MG63 (cell line): Measurements from ENCODE around the gene CACFD1. TPM values are rescaled to one million over a fixed set of nuclear protein-coding genes. Genes with fewer than 3 reads are reported as not detected.
"Not testable (repeated sequence)": the region's sequence is repeated elsewhere in the genome, so short reads cannot be mapped to it uniquely, and the experiment has no call there.

Source experiments
- DNase-seq: peaks from one replicate; pipeline ENCODE4 v3.0.0-alpha.2; 2020
- H3K27me3 ChIP-seq: fragments of 250-450 bp; sonication (Bioruptor Pico); 2 replicates; pipeline ENCODE4 v1.5.1; 2020; ENCODE audit warnings: mild to moderate bottlenecking, moderate library complexity
- H3K36me3 ChIP-seq: fragments of 250-450 bp; sonication (Bioruptor Pico); 2 replicates; pipeline ENCODE4 v1.5.1; 2020; ENCODE audit warnings: mild to moderate bottlenecking, moderate library complexity
- H3K4me3 ChIP-seq: fragments of 250-450 bp; sonication (Bioruptor Pico); 2 replicates; pipeline ENCODE4 v1.5.1; 2020; ENCODE audit warnings: mild to moderate bottlenecking, moderate library complexity
- H3K9me3 ChIP-seq: fragments of 250-450 bp; sonication (Bioruptor Pico); 2 replicates; pipeline ENCODE4 v1.5.1; 2020; ENCODE audit warnings: mild to moderate bottlenecking, moderate library complexity
- total RNA-seq: library from RNA; depleted of rRNA; stranded (reverse); fragments of >200 nt; shearing (Covaris generic); gene quantifications from 2 replicates; pipeline ENCODE4 v1.2.3, GENCODE V29; 2014; ENCODE audit warnings: low replicate concordance

CACFD1 gene
- total RNA-seq, 1 experiment from 2014 or later = 5.6 TPM

DNA sequence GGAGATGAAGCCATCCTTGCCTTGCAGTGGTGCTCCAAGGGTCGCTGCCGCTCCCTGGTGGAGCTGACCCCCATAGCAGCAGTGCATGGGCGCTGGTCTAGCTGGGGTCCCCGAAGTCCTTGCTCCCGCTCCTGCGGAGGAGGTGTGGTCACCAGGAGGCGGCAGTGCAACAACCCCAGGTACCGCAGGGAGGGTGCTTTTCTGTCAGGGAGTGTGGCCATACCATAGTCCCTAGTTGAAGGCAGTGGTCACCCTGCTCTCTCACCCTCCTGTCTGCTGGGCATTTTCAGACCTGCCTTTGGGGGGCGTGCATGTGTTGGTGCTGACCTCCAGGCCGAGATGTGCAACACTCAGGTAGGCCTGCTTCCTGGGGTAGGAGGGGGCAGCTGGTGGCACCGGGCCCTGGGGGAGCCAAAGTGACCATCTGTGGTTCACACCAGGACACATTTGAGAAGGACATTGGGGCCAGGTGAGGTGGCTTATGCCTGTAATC, 26.4 kb upstream of the CACFD1 start:
- Histone ChIP-seq H3K27me3 (no peaks in the 10 kb centered on the region), H3K9me3 (no peaks in the 10 kb centered on the region), H3K4me3 (no peak overlapping the region), H3K36me3 (no peaks in the 10 kb centered on the region)
- DNase-seq = no peak

DNA sequence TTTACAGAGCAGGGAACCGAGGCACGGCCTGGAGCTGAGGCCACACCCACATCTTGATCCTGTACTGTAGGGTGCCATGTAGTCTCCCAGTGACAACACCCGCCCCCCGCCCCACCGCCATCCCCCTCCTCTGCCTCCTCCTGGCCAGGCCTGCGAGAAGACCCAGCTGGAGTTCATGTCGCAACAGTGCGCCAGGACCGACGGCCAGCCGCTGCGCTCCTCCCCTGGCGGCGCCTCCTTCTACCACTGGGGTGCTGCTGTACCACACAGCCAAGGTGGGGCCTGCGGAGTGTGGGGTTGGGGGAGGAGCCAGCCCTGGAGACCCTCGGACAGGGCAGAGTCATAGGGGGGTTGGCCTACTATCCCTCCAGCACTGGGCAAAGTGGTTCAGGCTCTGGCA, 23.1 kb upstream of the CACFD1 start:
- H3K36me3 ChIP-seq = no peaks in the 10 kb centered on the region
- no peak overlapping the region for H3K4me3 ChIP-seq
- DNase-seq = no peak
- no peaks in the 10 kb centered on the region for H3K9me3 ChIP-seq
- no peaks in the 10 kb centered on the region for H3K27me3 ChIP-seq

DNA sequence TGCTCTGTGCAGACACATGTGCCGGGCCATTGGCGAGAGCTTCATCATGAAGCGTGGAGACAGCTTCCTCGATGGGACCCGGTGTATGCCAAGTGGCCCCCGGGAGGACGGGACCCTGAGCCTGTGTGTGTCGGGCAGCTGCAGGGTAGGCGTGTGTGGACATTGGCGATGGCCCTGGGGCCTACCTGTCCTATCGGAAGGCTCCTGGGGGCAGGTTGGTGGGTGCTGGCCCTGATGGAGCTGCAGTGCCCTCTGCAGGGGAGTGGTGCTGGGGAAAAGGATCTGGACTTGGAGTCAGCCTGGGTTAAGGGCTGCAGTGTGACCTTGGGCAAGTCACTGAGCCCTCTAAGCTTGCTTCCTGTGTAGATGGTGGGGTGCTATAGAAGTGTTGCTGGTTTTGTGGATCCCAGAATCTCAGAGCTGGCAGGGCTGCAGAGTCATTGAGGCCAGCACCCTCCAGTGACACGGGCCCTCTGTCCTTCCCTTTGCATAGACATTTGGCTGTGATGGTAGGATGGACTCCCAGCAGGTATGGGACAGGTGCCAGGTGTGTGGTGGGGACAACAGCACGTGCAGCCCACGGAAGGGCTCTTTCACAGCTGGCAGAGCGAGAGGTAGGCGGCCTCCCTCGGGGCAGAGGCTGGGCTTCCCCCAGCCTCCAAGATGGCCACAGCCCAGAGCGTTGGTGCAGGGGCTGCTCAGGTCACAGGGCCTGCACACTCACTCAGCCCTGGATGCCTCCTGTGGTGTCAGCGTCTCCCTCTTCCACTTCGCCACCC, 21.8 kb upstream of the CACFD1 start:
- H3K4me3 ChIP-seq = no peak overlapping the region
- no peaks in the 10 kb centered on the region for H3K9me3 ChIP-seq
- DNase-seq = no peak
- no peaks in the 10 kb centered on the region for H3K36me3 ChIP-seq
- no peaks in the 10 kb centered on the region for H3K27me3 ChIP-seq

DNA sequence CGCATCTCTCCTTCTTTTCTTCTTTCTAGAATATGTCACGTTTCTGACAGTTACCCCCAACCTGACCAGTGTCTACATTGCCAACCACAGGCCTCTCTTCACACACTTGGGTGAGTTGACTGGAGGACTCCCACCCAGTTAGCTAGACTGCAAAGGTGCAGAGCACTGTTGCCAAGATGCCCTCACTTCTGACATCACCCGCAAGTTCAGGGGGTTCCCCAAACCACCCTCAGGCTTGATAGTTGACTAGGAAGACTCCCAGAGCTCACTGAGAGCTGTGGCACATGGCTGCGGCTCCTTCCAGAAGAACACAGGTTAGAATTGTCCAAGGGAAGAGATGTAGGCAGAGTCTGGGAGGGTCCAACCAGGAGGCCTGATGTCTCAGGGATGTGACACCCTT, 20.4 kb upstream of the CACFD1 start:
- Histone ChIP-seq H3K36me3 (no peaks in the 10 kb centered on the region), H3K4me3 (no peak overlapping the region), H3K9me3 (no peaks in the 10 kb centered on the region), H3K27me3 (no peaks in the 10 kb centered on the region)
- no peak for DNase-seq

DNA sequence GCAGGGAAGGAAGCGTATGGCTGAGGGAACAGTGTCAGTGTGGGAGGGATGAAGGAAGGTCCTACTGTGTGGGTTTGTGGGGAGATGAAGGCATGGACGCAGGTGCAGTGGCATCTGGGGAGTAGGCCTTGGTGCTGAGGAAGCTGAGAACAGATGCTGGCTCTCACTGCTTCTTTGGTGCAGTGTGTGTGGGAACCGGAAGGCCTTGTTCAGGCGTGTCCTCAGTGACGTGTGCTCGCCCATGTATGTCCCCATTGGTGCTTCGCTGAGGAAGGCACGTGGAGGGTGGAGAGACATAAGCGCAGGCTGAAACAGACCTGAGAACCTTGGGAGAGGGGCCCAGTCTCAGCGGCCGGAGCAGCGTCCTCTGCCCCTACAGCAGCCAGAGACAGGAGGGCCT, 18.9 kb upstream of the CACFD1 start:
- no peaks in the 10 kb centered on the region for H3K27me3 ChIP-seq
- no peaks in the 10 kb centered on the region for H3K9me3 ChIP-seq
- H3K4me3 ChIP-seq = no peak overlapping the region
- DNase-seq = no peak
- no peaks in the 10 kb centered on the region for H3K36me3 ChIP-seq

DNA sequence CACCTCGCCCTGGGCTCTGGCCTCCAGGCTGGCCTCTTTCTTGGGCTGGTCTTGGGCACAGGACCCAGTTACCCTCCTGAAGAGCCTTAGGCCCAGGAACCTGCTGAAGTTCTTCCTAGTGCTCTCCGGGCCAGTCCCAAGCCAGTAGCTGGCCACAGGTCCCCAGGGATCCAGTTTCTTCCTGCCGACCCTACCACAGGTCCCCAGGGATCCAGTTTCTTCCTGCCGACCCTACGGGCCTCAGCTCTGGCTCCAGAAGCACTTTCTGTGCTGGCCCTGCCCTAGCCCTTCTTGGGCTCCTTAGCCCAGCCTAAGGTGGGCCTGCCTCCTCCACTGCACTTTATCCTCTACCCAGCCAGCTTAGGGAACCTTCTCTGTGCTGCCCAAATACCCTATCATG, 18.2 kb upstream of the CACFD1 start:
- Histone ChIP-seq H3K36me3 (no peaks in the 10 kb centered on the region), H3K4me3 (no peak overlapping the region), H3K27me3 (no peaks in the 10 kb centered on the region), H3K9me3 (no peaks in the 10 kb centered on the region)
- no peak for DNase-seq

DNA sequence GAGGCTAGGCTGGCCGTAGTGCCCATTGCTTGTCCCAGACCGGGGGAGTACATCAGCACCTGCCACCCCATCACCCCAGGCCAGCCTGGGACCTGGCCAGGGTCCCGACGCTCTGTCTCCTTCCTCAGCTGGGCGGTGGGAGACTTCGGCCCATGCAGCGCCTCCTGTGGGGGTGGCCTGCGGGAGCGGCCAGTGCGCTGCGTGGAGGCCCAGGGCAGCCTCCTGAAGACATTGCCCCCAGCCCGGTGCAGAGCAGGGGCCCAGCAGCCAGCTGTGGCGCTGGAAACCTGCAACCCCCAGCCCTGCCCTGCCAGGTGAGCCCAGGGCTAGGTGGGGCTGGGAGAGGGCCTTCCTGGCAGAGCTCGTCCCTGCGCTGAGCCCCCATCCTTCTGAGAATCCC, 16.5 kb upstream of the CACFD1 start:
- H3K36me3 ChIP-seq = no peaks in the 10 kb centered on the region
- no peak overlapping the region for H3K4me3 ChIP-seq
- no peaks in the 10 kb centered on the region for H3K27me3 ChIP-seq
- H3K9me3 ChIP-seq = no peaks in the 10 kb centered on the region
- DNase-seq = no peak

DNA sequence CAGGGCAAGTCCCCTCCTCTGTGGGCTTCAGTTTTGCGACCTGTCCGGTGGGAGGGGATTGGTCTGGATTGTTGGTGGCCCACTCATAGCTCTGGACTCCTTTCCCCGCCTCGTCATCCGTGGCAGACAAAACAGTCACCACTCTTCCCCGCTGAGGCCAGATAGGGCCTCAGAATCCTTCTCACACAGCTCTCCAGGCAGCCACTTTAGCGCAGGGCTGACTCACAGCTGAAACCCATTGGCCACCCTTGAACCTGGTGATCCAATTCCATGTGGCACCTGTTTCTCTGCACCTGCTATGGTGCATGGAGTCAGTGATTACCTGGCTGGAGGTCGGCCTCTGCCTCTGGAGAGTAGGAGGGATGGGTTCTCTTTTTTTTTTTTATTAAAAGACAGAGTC, 15.8 kb upstream of the CACFD1 start:
- no peak overlapping the region for H3K4me3 ChIP-seq
- no peaks in the 10 kb centered on the region for H3K36me3 ChIP-seq
- H3K9me3 ChIP-seq = no peaks in the 10 kb centered on the region
- H3K27me3 ChIP-seq = no peaks in the 10 kb centered on the region
- DNase-seq = no peak

DNA sequence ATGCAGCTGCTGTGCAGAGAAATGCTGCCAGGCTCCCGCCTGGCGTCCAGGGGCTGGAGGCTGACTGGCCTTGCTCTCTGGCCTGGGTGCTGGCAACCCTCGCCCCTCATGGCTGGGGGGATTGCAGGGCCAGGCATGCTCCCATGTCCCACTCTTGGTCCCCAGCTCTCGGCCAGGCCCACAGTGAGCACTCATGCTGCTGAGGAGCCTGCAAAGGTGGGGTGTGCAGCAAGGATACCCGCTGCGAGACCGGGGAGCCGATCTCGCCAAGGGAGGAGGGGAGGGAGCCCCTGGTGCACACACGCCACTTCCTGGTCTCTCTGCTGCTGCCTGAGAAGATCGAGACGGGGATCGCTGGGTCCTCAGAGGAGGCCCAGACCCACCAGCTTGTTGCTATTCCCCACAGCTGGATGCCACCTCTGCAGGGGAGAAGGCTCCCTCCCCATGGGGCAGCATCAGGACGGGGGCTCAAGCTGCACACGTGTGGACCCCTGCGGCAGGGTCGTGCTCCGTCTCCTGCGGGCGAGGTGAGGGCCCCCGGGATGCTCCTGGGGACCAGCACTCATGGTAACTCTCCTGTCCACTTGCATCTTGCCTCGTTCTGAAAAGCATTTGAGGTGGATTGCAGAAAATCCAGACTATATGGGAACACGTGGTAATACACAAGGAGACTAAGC, 14.3 kb upstream of the CACFD1 start:
- no peaks in the 10 kb centered on the region for H3K9me3 ChIP-seq
- no peaks in the 10 kb centered on the region for H3K36me3 ChIP-seq
- DNase-seq = no peak
- no peak overlapping the region for H3K4me3 ChIP-seq
- no peaks in the 10 kb centered on the region for H3K27me3 ChIP-seq

DNA sequence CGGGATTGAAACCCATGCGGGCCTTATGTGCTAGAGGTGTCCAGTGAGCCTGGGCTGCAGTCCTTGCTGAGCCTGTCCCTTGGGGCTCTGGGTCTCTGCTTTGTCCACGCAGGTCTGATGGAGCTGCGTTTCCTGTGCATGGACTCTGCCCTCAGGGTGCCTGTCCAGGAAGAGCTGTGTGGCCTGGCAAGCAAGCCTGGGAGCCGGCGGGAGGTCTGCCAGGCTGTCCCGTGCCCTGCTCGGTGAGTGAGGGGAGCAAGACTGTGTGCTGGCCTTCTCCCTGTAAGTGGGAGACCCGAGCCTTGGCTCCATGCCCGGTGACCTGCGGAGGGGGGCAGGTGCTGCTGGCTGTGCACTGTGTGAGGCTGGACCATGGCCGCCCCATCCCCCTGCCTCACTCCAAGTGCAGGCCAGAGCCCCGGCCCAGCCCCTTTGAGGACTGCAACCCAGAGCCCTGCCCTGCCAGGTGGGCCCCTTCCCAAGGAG, 11.2 kb upstream of the CACFD1 start:
- no peak for DNase-seq
- Histone ChIP-seq H3K36me3 (no peaks in the 10 kb centered on the region), H3K27me3 (no peaks in the 10 kb centered on the region), H3K4me3 (no peak overlapping the region), H3K9me3 (no peaks in the 10 kb centered on the region)

DNA sequence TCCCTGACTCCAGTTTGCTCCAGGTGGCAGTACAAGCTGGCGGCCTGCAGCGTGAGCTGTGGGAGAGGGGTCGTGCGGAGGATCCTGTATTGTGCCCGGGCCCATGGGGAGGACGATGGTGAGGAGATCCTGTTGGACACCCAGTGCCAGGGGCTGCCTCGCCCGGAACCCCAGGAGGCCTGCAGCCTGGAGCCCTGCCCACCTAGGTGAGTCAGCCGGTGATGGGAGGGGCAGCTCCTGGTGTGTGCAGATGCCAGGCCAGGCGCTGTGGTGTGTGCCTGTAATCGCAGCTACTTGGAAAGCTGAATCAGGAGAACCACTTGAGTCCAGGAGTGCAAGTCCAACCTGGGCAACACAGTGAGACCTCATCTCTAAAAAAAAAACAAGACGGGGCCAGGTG, 10.0 kb upstream of the CACFD1 start:
- peak; percentile 55 for DNase-seq
- Histone ChIP-seq H3K9me3 (no peaks in the 10 kb centered on the region), H3K4me3 (no peak overlapping the region), H3K36me3 (no peaks in the 10 kb centered on the region), H3K27me3 (no peaks in the 10 kb centered on the region)

DNA sequence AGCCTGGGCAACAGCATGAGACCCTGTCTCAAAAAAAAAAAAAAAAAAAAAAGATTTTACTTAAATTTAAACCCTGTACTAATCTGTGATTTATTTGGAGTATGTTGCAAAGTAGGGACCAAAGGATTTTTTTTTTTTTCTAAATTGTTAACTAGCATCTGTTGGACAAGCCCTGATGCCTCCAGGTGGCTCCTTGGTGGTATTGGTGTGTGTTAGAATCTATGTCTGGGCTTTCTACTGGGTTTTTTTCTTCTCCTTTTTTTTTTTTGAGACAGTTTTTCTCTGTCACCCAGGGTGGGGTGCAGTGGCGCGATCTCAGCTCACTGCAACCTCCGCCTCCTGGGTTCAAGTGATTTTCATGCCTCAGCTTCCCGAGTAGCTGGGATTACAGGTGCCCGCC, 7.9 kb upstream of the CACFD1 start:
- not testable (repeated sequence) for H3K9me3 ChIP-seq, H3K36me3 ChIP-seq, DNase-seq, H3K27me3 ChIP-seq, H3K4me3 ChIP-seq

DNA sequence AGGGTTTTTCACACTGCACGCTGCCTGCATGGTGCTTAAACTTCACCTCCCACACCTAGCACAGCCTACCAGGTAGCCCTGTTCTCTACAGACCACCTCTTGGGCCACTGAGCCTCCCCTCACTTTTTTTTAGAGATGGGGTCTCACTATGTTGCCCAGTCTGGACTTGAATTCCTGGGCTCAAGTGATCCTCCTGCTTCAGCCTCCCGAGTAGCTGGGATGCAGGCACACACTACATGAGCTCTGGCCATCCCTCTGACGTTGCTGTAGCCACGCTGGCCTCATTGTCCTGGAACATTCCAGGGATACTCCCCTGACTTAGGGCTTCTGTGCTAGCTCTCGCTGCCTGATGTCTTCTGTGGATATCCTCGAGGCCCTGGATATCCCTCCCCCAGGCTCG, 7.2 kb upstream of the CACFD1 start:
- no peak for DNase-seq
- Histone ChIP-seq H3K4me3 (no peak overlapping the region), H3K36me3 (no peaks in the 10 kb centered on the region), H3K9me3 (no peaks in the 10 kb centered on the region), H3K27me3 (no peaks in the 10 kb centered on the region)

DNA sequence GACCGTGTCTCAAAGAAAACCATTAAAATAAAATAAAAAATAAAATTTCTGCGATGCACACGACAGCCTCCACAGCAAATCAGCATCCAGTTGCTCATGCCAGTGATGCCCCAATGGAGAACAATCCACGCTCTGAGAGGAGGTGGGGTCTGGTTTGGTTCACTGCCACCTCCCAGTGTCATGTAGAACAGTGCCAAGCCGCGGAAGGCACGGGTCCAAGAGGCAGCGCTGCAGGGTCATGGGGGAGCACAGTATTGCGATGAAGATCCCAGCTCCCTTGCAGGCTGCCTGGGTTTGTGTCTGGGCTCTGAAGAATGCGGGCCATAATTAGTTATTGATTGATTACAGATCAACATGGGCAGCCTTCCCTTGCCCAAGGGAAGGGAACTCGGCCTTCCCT, 6.1 kb upstream of the CACFD1 start:
- no peak overlapping the region for H3K4me3 ChIP-seq
- H3K9me3 ChIP-seq = no peaks in the 10 kb centered on the region
- H3K36me3 ChIP-seq = no peaks in the 10 kb centered on the region
- DNase-seq = no peak
- H3K27me3 ChIP-seq = no peaks in the 10 kb centered on the region

DNA sequence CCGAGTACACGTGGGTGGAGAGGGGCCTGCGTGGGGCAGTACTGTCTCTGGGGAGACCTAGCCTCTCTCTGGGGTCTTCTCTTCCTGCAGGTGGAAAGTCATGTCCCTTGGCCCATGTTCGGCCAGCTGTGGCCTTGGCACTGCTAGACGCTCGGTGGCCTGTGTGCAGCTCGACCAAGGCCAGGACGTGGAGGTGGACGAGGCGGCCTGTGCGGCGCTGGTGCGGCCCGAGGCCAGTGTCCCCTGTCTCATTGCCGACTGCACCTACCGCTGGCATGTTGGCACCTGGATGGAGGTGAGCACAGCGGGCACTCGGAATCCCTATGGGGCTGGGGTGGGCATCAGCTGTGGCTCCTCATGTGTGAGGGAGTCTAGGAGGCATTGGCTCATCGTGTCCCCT, 5.5 kb upstream of the CACFD1 start:
- DNase-seq = no peak
- no peaks in the 10 kb centered on the region for H3K9me3 ChIP-seq
- no peaks in the 10 kb centered on the region for H3K27me3 ChIP-seq
- H3K4me3 ChIP-seq = no peak overlapping the region
- H3K36me3 ChIP-seq = no peaks in the 10 kb centered on the region

DNA sequence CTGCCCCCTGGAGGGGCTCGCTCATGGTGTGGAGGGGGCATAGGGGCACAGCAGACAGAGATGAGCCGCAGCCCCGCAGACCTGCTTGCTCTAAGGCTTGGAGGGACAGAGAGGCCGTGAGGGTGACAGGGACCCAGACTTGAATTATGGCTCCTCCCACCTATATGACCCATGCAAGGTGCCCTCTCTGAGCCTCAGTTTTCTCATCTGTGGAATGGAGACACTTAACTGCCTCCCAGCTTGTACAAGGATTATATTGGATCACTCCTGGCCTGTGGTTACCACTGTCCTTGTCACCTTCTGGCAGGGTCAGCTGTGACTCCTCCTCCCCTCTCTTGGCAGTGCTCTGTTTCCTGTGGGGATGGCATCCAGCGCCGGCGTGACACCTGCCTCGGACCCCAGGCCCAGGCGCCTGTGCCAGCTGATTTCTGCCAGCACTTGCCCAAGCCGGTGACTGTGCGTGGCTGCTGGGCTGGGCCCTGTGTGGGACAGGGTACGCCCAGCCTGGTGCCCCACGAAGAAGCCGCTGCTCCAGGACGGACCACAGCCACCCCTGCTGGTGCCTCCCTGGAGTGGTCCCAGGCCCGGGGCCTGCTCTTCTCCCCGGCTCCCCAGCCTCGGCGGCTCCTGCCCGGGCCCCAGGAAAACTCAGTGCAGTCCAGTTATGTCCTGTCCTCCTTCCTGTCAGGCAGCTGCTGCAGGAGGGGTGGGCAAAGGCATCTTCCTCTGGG, 4.7 kb upstream of the CACFD1 start:
- H3K27me3 ChIP-seq = no peaks in the 10 kb centered on the region
- H3K4me3 ChIP-seq = no peak overlapping the region
- no peaks in the 10 kb centered on the region for H3K36me3 ChIP-seq
- no peak for DNase-seq
- H3K9me3 ChIP-seq = no peaks in the 10 kb centered on the region

DNA sequence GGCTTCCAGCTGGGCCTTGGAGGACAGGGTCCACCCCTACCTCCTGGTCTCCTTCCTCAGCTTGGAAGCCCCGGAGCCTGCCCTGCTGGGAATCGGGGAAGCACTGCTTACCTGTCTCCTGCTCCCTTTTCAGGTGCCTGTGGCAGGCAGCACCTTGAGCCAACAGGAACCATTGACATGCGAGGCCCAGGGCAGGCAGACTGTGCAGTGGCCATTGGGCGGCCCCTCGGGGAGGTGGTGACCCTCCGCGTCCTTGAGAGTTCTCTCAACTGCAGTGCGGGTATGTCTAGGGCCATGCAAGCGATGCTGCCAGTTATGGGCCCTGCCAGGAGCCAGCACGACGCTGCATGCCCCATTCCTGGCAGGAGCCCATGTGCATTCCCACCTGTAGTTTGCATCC, 3.8 kb upstream of the CACFD1 start:
- Histone ChIP-seq H3K36me3 (no peaks in the 10 kb centered on the region), H3K9me3 (no peaks in the 10 kb centered on the region), H3K27me3 (no peaks in the 10 kb centered on the region), H3K4me3 (no peak overlapping the region)
- no peak for DNase-seq
